ENCODE results near the gene SF3B4.

SF3B4 gene

DNA sequence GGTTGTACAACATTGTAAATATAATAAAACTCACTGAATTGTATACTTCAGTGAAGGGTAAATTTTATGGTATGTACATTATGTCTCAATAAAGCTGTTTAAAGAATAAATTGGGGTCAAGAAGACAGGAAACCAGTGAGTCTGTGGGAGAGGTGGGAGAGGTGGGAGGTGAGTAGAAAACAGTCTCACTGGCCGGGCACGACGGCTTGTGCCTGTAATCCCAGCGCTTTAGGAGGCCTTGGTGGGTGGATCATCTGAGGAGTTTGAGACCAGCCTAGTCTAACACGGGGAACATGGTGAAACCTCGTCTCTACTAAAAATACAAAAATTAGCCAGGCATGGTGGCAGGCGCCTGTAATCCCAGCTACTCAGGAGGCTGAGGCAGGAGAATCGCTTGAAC lies 4.9 kb upstream of the SF3B4 start:
- DNase-seq = no peak

DNA sequence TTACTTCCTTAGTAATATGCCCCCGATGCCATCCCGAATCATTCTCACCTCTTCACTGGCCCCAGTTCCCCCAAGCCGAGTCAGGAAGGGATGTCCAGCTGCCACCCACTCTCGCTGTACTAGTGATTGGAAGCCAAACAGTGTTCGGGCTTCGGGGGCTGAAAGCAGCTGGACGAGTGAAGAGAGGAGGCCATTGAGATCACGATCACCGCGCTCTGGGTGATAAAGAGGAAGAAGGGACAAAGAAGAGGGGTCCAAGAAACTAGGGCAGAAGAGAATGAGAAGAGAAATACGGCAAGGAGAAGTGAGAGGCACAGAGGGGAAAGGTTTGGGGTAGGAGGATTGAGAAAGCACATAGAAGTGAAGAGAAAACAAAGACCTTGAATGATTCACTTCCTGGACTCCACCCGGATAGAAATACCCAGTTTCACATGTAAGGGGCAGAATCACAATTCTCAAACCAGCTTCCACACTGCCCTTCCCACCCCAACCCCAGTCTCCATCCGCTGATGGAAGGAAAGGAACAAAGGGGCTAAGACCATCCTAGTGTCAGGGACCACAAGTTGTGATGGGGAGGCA lies 3.7 kb upstream of the SF3B4 start:
- DNase-seq = peak in 3 of 4 experiments; percentile 32 to 38 (median 34)

DNA sequence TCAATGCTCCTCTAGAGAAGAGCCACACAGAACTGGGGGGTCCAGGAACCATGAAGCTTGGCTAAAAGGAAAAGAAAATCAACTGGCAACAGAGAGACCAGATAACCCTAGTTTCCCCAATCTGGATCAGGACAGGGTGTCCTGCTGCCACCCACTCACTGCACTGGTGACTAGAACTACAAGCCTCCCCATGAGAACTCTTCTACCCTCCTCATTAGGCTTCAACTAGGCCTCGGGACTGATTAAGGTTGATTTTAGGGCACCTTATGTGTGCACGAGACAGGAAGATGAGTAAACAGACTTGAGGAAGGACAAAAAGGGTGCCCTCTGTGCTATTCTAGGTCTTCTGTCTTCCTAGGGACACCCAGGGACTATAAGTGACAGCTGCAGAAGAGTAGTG lies 2.3 kb upstream of the SF3B4 start:
- DNase-seq = peak; percentile 39 to 67 (median 62)

DNA sequence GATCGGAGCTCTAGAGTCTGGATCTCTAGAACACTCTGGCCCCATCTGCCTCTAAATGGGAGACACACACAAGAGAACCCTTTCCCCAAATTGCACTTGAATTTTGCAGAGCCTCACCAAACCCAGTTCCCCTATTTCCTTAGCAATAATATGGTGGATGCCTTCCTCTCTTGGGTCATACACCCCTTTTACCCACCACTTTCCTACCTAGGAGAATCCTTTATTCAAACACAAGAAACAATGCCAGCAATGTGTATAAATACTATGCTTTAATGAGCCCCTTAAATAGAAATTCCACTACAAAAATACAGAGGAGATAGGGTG lies 760 bp upstream of the SF3B4 start:
- peak in 2 of 4 experiments; percentile 53 to 58 for DNase-seq

DNA sequence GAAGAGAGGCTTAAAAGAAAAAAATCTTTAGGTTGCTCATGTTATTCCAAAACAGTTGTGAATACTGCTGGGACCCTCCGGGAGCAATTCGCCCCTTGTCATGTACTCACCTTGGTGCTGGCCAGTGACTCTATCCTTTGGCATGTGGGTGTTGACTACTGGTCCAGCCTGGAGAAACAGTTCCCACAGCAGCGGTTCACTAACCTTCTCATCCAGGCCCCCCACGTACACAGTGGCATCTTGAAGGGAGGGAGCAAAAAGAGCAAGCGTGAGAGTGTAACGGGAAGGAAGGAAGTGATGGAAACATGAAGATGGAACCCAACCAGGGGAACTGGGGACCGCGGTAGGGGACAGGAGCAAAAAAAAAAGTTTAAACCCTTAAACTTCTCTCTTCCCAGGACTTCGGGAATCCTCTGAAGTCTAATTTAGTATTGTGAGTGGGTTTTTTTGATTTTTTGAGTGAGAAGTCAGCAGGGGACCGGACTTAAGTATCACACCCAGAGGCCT lies 494 bp downstream of the SF3B4 start:
- DNase-seq = no peak

DNA sequence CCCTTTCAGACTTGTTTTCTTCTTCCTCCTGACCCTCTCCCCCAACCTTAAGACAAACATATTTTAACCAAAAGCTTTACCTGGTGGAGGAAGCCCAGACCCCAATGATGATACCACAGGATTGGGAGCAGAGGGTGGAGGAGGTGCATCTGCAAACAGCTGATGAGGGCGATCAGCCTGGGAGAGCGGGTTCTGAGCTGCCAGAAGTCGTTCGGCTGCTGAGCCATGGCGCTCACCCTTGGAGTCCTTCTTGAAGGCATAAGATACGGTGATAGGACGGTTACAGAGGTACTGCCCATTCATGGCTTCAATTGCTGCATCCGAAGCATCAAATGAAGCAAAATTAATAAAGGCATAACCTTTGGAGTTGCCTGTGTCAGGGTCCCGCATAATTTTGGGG lies 1.3 kb downstream of the SF3B4 start:
- DNase-seq = no peak

DNA sequence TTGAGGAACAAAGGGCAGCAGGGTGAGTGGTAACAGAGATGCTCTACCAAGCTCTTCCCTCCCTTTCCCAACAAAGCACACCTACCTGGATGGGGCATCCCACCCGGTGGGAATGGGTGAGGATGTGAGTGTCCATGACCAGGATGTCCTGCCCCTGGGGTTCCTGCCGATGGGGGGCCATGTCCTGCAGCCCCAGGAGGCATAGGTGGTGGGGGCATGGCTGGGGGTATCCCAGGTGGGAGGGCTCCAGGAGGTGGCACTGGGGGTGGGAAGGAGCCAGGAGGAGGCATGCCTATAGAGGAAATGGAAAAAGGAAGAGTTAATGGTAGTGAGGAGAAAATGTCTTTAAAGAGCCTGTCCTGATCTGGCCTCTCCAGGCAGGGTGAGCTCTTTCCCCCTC lies 1.9 kb downstream of the SF3B4 start:
- no peak for DNase-seq

DNA sequence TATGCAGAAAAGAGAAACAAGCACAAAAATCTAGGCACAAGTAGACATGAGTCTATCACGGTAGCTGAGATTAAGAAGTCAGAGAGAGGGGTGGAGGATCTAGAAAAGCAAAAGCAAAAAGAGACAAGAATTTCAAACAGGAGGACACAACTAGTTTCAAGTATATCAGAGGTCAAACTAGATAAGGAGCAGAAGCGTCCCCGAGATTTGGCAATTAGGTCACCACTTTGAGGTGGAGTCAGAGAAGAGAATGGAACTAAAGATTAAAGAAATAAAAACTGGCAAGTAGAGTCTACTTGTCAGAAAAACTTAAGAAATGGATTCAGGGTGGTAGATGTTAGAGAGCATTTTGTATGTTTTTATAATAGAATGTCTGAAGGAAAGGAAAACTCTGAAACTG lies 2.3 kb downstream of the SF3B4 start:
- DNase-seq = no peak

DNA sequence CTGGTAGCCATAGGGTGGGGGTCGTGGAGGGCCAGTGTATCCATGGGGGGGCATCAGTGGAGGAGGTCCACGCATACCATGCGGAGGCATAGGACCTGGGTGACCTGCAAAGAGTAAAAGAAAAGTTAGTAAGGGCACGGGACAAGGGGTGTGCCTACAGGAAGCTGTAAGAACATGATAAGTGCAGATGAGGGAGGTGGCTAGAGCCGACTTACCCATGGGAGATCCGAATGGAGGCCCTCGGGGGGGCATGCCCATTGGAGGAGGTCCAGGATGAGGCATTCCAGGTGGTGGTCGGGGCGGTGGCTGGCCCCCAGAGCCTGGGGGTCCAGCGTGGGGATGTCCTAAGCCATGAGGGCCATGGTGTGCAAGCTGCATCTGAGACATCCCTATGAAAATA lies 4.0 kb downstream of the SF3B4 start:
- no peak for DNase-seq

DNA sequence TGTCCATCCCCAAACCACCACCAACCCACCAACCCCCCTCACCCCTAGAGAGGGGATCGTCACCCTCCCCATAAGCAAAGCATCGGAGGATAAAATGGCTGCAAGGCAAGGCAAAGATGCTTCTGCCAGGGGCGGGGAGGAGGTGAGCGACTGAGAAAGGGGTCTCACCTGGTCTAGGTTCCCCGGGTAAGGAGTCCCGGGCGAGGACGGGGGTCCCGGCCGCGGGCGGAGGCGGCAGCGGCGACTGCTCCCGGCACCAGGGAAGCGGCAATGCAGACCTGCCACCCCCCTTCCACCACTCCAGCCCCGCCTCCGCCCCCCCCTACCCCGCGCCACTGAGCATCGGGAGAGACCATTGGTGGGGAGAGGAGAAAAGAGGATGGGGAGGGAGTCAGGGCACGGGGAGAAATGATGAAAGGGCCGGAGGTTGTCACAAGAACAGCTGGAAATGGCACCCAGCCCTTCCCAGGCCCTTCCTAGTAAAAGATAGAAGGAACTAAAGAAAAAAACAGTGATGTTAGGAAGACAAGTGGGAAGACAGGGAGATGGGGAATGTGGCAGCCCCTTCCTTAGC lies 9.9 kb downstream of the SF3B4 start, which contains the start of gene SV2A:
TSS of gene SV2A (minus strand) at position 274 of the 574 bp plus-strand sequence. CDS start 4,004 bp downstream, outside the sequence.
- peak in 2 of 4 experiments; percentile 11 to 13 for DNase-seq

DNA sequence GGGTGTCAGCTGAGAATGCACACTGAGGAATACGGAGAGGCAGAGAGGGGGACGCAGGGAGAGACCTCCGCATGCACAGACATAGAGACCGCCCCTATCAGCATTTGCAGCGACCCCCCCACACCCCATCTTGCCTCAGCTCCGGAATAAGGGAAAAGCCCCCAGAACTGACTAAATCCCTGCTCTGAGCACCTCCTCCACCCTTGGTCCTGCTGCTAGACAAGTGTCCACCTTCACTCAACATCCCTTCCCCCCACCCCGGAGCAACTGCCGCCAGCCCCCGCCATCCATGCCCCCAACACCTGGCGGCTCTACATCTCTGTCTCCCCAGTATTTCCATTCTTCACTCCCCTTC lies 10.7 kb downstream of the SF3B4 start:
- DNase-seq = no peak

DNA sequence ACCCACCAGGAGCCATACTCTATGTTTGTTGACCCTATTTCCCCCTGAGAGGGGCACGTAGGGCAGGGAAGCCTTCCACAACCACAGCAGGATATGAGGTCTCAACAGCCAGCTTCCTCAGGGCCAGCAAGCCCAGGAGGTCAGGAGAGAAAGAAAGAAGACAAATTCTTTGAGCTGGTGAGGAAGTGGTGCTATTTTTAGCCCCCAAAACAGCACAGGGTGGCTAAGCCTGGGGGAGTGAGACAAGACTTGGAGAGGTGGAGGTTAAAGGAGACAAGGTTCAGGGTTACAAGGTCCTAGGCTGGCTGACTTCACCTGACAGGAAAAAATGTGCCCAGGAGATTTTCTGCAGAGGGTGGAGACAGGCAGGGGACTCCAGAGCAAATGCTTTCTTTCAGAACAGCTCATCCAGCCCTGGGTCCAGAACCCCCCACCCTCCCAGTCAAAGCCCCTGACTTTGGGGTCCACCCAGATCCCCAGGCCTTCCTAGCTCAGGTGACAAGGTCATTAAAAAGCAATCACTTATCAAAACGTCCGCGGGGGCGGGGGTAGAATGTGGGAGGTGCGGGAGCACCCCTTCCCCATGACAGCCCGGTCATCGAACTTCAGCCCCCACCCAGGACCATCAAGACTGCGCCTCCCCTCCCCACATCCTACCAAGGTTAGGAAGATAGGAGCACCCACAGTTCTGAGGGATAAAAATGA lies 11.3 kb downstream of the SF3B4 start:
- DNase-seq = peak in 3 of 4 experiments; percentile 15 to 32 (median 25)

DNA sequence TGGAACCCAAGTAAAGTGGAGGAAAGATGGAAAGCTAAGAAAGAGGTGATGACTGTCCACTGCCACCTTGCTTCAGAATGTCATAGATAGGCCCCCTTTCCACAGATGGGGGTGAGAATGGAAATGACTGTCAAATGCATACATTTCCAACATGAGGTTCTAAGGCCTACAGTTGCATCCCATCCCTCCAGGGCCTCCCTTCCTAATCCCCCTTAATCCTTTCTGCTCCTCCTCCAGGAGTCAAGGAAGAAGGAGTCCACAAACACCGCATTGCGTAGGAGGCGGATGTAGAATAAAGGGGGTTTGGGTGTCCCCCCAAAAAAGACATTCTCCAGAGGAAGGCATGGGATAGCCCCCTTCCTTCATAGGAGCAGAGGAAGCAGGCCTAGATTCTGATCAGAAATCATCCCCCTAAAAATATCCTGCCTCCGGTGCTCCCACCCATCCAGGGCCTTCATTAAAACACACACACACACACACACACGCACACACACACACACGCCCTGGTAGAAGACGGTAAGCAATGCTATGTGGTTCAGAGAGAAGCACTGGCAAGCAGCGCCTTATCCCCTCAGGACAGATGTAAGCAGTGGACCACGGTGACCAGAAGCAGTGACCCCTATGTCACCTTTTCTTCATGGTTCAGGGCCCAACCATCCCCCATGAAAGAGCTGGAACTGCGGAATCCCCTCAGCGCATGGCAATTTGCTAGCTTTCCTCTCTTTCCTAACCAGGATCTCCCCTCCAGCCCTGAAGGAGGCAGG lies 12.0 kb downstream of the SF3B4 start:
- no peak for DNase-seq

DNA sequence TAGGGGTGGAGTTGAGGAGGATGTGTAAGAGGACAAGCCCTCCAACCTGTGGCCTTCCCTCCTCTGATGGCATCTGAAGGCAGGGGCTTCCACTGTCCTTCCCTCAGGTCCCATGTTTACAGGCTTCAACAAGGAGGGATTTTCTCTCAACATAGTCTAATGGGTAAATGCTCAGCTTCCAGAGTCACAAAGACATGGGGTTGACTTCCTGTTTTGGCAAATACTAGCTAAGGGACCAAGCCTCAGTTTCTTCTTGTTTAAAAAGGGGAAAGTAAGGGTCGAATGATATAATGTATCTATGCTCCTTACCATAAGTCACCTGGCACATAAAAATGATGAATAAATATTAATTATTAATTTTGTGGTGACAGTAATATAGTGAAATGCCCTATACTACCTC lies 13.1 kb downstream of the SF3B4 start:
- DNase-seq = no peak

DNA sequence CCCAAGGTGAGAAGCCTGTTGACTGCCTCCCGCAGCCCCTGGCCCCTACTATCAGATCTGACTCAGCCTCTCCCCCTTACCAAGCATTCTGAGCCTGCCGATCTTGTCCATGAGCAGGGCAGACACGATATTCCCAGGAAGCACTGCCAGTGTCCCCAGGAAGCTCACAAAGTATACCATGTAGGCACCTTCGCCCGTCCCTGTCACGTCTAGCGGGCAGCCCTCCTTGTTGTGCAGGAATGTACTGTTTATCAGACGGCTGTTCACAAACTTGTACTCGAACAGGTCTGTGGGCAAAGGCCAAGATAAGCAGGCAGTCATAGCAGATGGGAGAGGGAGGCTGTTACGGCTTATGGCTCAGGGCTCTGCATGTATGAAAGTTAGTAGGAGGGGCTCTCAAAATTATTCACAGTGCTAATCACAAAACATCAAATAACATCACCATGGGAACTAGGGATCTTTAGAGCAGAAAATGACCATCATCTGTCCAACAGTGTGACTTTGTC lies 21.0 kb downstream of the SF3B4 start:
- DNase-seq = no peak

DNA sequence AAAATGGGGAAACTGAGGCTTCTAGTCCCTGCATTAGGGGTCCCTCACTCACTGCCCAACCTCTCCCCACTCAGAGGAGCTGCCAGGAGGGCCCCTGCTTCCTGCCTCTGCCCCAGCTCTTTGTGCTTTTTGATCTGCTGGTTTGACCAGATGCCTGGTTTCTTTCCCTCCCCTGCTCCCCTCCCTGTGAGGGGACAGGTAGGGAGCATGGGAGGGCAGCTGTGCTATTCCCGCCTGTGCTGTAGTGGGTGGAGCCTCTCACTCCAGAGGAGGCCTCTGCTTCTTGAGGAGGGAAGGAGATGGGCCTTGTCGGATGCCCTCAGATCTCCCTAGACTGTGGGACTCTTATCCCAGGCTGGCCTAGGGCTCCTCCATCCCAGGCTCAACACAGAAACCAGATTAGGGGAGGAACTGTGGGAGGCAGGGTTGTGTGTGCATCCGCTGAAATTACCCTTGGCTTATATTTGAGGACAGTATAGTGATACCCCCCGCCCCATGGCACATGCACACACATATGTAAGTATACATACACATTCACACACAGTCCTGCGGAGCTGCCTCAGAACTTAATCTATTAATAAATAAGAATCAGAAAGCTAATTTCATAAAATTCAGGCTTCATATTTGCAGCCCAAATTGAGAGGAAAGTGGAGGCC lies 23.6 kb downstream of the SF3B4 start:
- DNase-seq = no peak

DNA sequence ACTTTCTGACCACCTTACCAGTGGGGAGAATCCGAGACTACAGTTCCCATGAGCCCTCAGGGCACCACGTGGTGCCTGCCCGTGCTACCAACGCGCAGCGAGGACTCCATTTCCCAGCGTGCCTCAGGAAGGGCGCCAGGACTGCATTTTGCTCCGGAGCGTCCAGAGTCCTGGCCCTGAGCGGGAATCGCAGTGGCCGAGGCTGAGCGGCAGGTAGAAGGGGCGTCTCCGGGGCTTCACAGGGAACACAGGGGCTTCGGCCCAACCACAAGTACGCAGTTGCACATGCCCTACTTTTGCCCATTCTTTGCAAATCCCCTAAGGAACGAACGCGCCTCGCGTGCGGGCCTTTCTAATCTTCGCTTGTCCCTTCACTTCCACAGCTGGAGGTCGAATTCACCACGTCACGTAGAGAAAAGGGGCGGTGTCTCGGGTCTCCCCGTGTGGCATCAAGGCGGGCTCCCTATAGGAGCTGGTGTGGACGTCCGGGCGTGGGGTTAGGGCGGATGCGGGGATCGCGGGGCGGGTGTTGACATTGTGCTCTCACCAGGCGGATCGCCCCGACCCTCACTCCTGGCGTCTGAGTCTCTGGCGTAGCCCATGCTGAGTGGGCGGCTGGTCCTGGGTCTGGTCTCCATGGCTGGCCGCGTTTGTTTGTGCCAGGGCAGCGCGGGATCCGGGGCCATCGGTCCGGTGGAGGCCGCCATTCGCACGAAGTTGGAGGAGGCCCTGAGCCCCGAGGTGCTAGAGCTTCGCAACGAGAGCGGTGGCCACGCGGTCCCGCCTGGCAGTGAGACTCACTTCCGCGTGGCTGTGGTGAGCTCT lies 27.9 kb downstream of the SF3B4 start, which contains the start of gene BOLA1:
TSS of gene BOLA1 (plus strand) at position 109 of the 825 bp plus-strand sequence. CDS start at position 601, 492 bp downstream.
- DNase-seq = peak; percentile 87 to 93 (median 90)

DNA sequence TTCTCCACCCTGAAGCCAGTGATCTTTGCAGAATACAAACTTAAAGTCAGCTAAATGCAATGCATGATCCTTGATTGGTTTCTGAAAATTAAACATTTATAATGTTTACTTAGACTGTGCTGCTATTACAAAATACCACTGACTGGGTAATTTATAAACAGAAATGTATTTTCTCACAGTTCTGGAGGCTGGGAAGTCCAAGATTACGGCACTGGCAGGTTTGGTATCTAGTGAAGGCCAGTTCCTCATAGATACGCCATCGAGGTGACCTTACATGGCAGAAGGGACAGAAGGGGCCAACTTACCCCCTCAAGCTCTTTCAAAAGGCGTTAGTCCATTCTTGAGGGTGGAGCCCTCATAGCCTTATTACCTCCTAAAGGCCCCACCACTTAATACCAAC lies 31.0 kb downstream of the SF3B4 start:
- no peak for DNase-seq

DNA sequence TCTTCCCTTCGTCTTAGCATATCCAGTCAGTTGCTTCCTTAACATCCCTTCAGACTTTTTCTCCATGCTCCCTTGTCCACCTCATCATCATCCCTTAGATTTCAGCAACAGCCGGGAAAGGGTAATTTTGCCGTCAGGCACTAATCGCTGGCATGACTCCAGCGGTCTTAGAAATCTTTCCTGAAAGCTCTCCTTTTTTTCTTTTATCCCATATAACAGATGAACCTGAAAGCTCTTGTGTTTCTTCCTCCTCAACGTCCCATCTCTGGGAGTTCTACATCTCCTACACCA lies 38.7 kb downstream of the SF3B4 start:
- DNase-seq = peak in 1 of 4 experiments; percentile 8

DNA sequence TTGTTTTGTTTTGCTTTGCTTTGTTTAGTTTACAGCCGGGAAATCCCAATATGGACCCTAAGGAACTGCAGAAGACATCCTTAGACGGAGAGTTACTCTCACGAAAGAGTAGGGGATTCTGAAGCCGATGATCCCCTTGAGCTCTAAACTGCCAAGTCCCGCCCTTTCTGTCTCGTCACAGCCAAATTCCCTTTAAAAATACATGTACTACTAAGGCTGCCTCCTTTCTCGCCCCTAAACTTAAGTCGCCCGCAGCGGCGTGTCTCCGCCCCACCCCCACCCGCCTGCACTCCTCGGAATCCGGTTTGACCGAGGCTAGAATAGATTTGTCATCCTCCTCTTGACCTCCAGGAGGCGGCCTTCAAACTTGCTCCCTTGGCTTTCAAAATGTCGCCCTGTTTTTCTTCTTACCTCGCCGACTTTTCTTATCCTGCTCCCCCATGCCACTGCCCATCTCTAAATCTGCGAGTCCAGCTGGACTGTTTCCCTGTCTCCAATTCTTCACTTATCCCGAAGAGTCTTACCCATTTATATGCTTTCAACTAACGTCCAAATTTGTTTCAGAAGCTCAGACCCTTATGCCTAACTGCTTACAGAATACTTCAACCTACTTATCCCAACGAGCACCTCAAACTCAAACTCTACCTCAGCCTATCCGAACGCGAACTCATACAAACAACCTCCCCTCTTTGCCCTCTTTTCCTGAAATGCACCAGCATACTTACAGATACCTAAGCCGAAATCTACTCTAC lies 39.2 kb downstream of the SF3B4 start:
- peak; percentile 86 to 91 (median 89) for DNase-seq
